RPMI7951 (cell line): ENCODE results near the gene CMC1. TPM values are rescaled to one million over a fixed set of nuclear protein-coding genes. Genes with fewer than 3 reads are reported as not detected.

ENCODE experiments used
- total RNA-seq: library from RNA; depleted of rRNA; stranded (reverse); fragments of >200 nt; shearing (Covaris generic); gene quantifications from 2 replicates; pipeline ENCODE4 v1.2.3, GENCODE V29; 2014; rRNA removed

The CMC1 gene
- total RNA-seq, 1 experiment from 2014 or later = 37.5 TPM

Other genes with a start within 250 kb of the CMC1 start
- 0.20 and 0.36 TPM in 2 replicates for gene ZCWPW2, start 107.1 kb downstream of the CMC1 start, total RNA-seq
- gene AZI2, start 107.2 kb downstream of the CMC1 start, total RNA-seq = 41.6 and 55.5 TPM in 2 replicates